NCI-H1092 treated with DMSO at 0.1 percent for 48 hours (cell line): ENCODE data around the gene GSN.

Source experiments
- DNase-seq: peaks from one replicate; lab custom pipeline; 2025; lab: John Stamatoyannopoulos, UW

The GSN gene

GRCh38 chr9:121353241-121354061, 85.5 kb downstream of the GSN start:
- DNase-seq, result no peak

- no peak for DNase-seq
These were observed 86.2 kb downstream of the GSN start for GRCh38 chr9:121354141-121354540.

GRCh38 chr9:121354762-121355161, 86.8 kb downstream of the GSN start:
- DNase-seq, result no peak

GRCh38 chr9:121357011-121357410, 89.0 kb downstream of the GSN start:
- DNase-seq, result no peak

- no peak for DNase-seq
These were observed 90.8 kb downstream of the GSN start for GRCh38 chr9:121358751-121359150.

GRCh38 chr9:121359351-121360294, 91.7 kb downstream of the GSN start:
- no peak for DNase-seq

GRCh38 chr9:121360601-121361374, 92.8 kb downstream of the GSN start:
- DNase-seq, result no peak

GRCh38 chr9:121362813-121363621, 95.1 kb downstream of the GSN start:
- no peak for DNase-seq

GRCh38 chr9:121363622-121363961, 95.6 kb downstream of the GSN start:
- DNase-seq, result no peak

- no peak for DNase-seq
These were observed 96.1 kb downstream of the GSN start for GRCh38 chr9:121364077-121364476.

- no peak for DNase-seq
These were observed 96.9 kb downstream of the GSN start for GRCh38 chr9:121364886-121365285.

- no peak for DNase-seq
These were observed 97.6 kb downstream of the GSN start for GRCh38 chr9:121365564-121365963.

GRCh38 chr9:121366611-121367192, 98.7 kb downstream of the GSN start:
- DNase-seq, result no peak

GRCh38 chr9:121367306-121368137, 99.6 kb downstream of the GSN start:
- no peak for DNase-seq

GRCh38 chr9:121368138-121368522, 100.2 kb downstream of the GSN start:
- no peak for DNase-seq

- DNase-seq, result no peak
These were observed 100.8 kb downstream of the GSN start for GRCh38 chr9:121368745-121369144.

- peak; percentile 24 for DNase-seq
These were observed 101.8 kb downstream of the GSN start, which contains the start of gene STOM for GRCh38 chr9:121369595-121370265. TSS of gene STOM (minus strand) at chr9:121370250. CDS start at chr9:121370187, 63 bp downstream.

- no peak for DNase-seq
These were observed 103.6 kb downstream of the GSN start for GRCh38 chr9:121371495-121372061.
